ENCODE data around the gene ARMC6. TPM values are rescaled to one million over a fixed set of nuclear protein-coding genes. Genes with fewer than 3 reads are reported as not detected.
A peak's percentile ranks its signal among the peaks of the same experiment; 100 is the strongest.

Gene ARMC6
- total RNA-seq, 4 donors from 2014 or later, result 33.1 to 60.0 (median 46.1) TPM

GRCh38 chr19:18995804-18996241 lies 37.6 kb upstream of the ARMC6 start:
- no peaks in the 10 kb centered on the region for H3K9me3 ChIP-seq
- H3K4me3 ChIP-seq (replicated peaks in 1 of 3), result no peak overlapping the region
- DNase-seq, result peak; percentile 55 to 63
- H3K36me3 ChIP-seq, result peaks cover 24 to 34% of the 10 kb centered on the region in 2 donors
- peaks cover 0 to 4% of the 10 kb centered on the region in 2 donors for H3K4me1 ChIP-seq
- TF ChIP-seq POLR2A (IDR thresholded peaks at IDR 0.05) (no peak), CTCF (IDR thresholded peaks at IDR 0.05) (peak in 4 of 6 experiments; percentile 23 to 60 (median 51))
- no peaks in the 10 kb centered on the region for H3K27me3 ChIP-seq
- intact Hi-C loops (cut with DNase I), result no loop called here
- 61 to 78% methylated on average over 4 to 5 of the region's 5 CpGs for WGBS, 2 donors
- H3K27ac ChIP-seq, result peak overlapping the region in 1 of 3 donors; percentile 38

GRCh38 chr19:18996351-18996750 lies 37.1 kb upstream of the ARMC6 start:
- no peaks in the 10 kb centered on the region for H3K27me3 ChIP-seq
- WGBS, 2 donors, result 90 to 95% methylated on average over 10 of the region's 10 CpGs
- H3K4me1 ChIP-seq, result peaks cover 0 to 4% of the 10 kb centered on the region in 2 donors
- TF ChIP-seq CTCF (IDR thresholded peaks at IDR 0.05) (no peak), POLR2A (IDR thresholded peaks at IDR 0.05) (no peak)
- intact Hi-C loops (cut with DNase I), result no loop called here
- no peak overlapping the region for H3K4me3 ChIP-seq (replicated peaks in 1 of 3)
- DNase-seq, result no peak
- no peaks in the 10 kb centered on the region for H3K9me3 ChIP-seq
- peaks cover 27 to 39% of the 10 kb centered on the region in 2 donors for H3K36me3 ChIP-seq
- H3K27ac ChIP-seq, result peak overlapping the region in 1 of 3 donors; percentile 38

- Histone ChIP-seq H3K9me3 (no peaks in the 10 kb centered on the region), H3K36me3 (peaks cover 32 to 41% of the 10 kb centered on the region in 2 donors), H3K4me3 (replicated peaks in 1 of 3) (no peak overlapping the region), H3K27ac (peak overlapping the region in 1 of 3 donors; percentile 38), H3K27me3 (no peaks in the 10 kb centered on the region), H3K4me1 (peaks cover 0 to 4% of the 10 kb centered on the region in 2 donors)
- no peak for DNase-seq
- no peak for TF ChIP-seq CTCF (IDR thresholded peaks at IDR 0.05)
- TF ChIP-seq POLR2A (IDR thresholded peaks at IDR 0.05), result no peak
- 76 to 87% methylated on average over 6 of the region's 6 CpGs for WGBS, 2 donors
- intact Hi-C loops (cut with DNase I), result no loop called here
Observed at GRCh38 chr19:18996796-18997394, 36.5 kb upstream of the ARMC6 start.

GRCh38 chr19:18998276-18998675 lies 35.1 kb upstream of the ARMC6 start:
- Histone ChIP-seq H3K4me1 (peaks cover 0 to 4% of the 10 kb centered on the region in 2 donors), H3K36me3 (peaks cover 34 to 43% of the 10 kb centered on the region in 2 donors), H3K27me3 (no peaks in the 10 kb centered on the region), H3K4me3 (replicated peaks in 1 of 3) (no peak overlapping the region), H3K27ac (no peak overlapping the region), H3K9me3 (no peaks in the 10 kb centered on the region)
- no peak for DNase-seq
- intact Hi-C loops (cut with DNase I), result no loop called here
- 93 to 94% methylated on average over 8 of the region's 8 CpGs for WGBS, 2 donors
- TF ChIP-seq CTCF (IDR thresholded peaks at IDR 0.05), result no peak
- TF ChIP-seq POLR2A (IDR thresholded peaks at IDR 0.05), result no peak

- 75 to 83% methylated on average over 13 to 14 of the region's 14 CpGs for WGBS, 2 donors
- intact Hi-C loops (cut with DNase I), result no loop called here
Observed at GRCh38 chr19:18999016-18999758, 34.2 kb upstream of the ARMC6 start.

More at GRCh38 chr19:18999016-18999758, 34.2 kb upstream of the ARMC6 start:
- Histone ChIP-seq H3K9me3 (no peaks in the 10 kb centered on the region), H3K36me3 (peaks cover 34 to 43% of the 10 kb centered on the region in 2 donors), H3K4me3 (replicated peaks in 1 of 3) (no peak overlapping the region), H3K4me1 (peaks cover 4% of the 10 kb centered on the region in 2 donors), H3K27ac (no peak overlapping the region), H3K27me3 (no peaks in the 10 kb centered on the region)
- TF ChIP-seq CTCF (IDR thresholded peaks at IDR 0.05) (no peak), POLR2A (IDR thresholded peaks at IDR 0.05) (no peak)
- no peak for DNase-seq
